Stimulated activated CD8-positive, alpha-beta memory T cell treated with anti-CD3 and anti-CD28 coated beads, Interleukin-7, amount 100 ng/mL, for 24 hours (primary cell): Measurements from ENCODE around the gene HIBCH.
"Not testable (repeated sequence)": the region's sequence is repeated elsewhere in the genome, so short reads cannot be mapped to it uniquely, and the experiment has no call there.

Experiments used
- DNase-seq: peaks from one replicate; pipeline ENCODE4 v3.0.0-alpha.2; 2020; ENCODE audit warnings: low read depth

HIBCH gene

DNA sequence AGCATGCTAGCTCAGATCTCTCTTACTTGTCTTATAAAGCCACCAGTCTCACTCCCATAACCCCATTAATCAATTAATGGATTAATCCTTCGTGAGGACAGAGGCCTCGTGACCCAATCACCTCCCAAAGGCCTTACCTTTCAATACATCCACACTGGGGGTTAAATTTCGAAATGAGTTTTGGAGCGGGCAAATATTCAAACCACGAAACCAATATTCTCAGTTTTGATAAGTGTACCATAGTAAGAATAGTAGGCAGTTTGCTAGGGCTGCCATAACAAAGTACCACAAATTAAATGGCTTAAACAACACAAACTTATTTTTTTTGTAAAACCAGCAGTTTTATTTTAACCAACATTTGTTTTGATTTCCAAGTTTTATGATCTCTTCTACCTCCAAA is 15.2 kb downstream of the HIBCH start:
- DNase-seq = no peak

DNA sequence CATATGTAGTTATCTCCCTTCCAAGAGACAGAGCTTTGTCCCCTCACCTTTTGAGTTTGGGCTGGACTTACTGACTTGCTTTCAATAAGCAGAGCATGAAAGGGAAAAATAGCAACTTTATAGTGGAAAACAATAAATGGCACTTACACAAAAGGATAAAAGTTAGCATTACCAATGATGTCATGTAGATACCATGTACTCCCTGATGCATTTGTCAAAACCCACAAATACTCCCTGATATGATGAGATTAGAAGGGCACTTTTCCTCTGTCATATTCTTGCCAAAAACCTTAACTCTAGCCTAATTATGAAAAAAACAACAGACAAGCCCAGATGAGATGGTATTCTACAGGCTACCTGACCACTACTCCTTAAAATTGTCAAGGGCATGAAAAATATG is 16.0 kb downstream of the HIBCH start:
- no peak for DNase-seq

DNA sequence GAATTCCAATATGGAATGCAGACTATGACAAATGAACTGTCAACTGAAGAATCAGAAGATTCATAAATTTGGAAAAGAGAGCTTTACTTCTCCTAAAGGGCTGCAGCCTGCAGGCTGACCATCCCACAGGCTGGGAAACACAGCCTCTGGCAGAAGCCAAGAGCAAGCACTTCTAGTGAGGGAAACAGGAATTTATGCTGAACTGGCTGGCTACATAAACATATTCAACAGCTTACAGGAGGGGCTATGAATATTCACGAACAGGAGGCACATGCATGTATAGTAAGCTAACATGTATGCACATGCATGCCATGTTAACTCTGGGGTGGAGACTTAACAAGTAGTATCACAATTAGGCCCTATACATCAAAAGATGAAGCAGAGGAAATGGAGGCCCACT is 17.6 kb downstream of the HIBCH start:
- DNase-seq = no peak

DNA sequence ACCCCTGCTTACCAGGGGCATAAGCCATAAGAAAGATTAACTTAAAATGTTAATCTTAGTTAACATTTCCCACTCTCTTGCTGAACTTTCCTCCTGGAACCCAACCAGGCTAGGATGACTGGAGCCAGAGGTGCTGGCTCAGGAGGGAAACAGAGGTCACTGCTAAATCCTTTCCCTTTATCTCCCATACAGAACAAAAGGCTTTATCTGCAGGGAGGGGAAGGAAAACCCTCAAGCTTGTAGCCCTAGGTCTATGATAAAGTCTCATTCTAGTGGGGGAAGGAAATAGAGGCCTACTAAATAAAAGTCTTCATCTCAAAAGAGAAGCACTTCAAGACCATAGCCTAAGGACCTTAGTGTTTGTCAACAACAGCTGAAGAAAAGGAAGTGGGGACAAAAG is 18.6 kb downstream of the HIBCH start:
- DNase-seq = no peak

DNA sequence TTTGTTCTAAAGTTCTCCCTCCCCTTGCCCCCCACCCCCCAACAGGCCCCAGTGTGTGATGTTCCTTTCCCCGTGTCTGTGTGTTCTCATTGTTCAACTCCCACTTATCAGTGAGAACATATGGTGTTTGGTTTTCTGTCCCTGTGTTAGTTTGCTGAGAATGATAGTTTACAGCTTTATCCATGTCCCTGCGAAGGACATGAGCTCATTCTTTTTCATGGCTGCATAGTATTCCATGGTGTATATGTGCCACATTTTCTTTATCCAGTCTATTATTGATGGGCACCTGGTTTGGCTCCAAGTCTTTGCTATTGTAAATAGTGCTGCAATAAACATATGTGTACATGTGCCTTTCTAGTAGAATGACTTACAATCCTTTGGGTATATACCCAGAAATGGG is 21.7 kb downstream of the HIBCH start:
- not testable (repeated sequence) for DNase-seq

DNA sequence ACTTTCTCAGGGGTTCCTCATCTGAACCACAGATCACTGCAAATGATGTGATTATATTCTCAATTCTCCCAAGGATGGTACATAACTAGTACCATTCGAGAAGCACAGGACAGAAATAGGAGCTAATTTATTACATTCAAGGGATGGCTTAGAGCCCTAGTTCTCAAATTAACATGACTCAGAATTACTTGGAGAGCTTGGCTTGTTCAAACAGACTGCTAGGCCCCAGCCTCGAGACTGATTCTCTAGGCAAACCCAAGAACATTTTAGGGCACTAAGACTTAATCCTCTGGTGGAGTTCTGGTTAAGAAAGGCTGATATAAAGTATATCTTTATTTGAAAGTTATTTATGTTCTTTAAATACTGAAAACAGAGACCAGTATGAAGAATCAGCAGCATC is 35.8 kb downstream of the HIBCH start:
- no peak for DNase-seq

DNA sequence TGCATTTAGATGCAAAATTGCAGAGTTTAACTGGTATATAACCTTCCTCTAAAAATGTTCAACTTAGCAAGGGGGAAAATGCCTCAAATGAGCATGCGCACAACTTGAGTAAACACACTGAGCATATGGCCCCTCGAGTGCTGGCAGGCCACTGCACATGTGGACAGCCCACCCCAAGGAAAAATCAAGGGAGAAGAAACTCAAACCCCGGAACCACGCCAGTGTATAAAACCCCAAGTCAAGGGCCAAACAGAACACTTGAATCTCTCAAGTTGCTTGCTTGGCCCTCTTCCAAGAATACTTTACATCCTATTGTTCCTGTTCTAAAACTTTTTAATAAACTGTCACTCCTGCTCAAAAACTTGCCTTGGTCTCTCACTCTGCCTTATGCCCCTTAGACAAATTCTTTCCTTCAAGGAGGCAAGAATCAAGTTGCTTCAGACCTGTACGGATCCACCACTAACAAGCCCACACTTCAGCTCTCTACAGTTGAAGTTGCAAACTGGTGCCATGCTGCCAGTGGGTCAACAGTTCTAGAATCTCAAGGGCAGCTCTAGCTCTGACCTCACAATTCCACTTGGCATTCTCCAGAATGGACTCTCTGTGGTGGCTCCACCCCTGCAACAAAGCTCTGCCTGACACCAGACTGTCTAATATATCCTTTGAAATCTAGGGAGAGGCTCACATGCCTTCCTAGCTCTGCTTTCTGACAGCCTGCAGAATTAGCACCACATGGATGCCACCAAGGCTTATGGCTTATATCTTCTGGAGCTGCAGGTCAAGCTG is 38.9 kb downstream of the HIBCH start:
- DNase-seq = no peak

DNA sequence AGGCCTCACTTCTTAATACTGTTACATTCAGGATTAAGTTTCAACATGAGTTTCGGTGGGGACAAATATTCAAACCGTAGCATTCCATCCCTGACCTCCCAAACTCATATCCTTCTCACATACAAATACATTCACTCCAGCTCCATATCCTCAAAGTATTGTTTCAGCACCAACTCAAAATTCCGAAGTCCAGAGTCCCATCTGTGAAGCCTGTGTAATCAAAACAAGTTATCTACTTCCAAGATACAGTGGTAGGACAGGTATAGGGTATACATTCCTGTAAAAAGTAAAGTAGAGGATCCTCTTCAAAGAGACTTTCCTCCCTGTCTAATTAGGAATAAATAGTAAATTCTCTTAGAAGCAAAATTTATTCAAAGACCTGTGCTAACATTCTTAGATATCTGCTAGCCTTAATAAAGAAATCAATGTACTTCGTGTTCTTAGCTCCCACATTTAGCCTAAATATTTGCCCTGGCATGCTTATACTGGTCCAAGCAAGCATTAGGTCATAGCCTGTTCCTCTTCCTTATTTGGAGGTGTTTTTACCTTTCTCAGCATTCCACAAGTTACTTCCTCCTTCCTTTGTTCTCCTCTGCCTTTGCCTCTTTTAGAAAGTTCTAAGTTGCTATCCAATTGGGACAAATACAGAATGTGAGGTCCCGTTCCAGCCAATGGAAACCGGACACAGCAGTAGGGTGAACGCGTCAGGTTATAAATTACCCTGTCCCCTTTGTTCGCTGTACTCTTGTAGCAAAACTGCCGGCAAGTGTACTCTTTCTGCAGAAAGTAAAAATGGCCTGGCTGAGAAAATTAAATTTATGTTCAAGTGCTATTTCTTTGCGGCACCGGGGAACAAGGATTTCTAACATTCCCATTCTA is 40.1 kb downstream of the HIBCH start:
- not testable (repeated sequence) for DNase-seq

DNA sequence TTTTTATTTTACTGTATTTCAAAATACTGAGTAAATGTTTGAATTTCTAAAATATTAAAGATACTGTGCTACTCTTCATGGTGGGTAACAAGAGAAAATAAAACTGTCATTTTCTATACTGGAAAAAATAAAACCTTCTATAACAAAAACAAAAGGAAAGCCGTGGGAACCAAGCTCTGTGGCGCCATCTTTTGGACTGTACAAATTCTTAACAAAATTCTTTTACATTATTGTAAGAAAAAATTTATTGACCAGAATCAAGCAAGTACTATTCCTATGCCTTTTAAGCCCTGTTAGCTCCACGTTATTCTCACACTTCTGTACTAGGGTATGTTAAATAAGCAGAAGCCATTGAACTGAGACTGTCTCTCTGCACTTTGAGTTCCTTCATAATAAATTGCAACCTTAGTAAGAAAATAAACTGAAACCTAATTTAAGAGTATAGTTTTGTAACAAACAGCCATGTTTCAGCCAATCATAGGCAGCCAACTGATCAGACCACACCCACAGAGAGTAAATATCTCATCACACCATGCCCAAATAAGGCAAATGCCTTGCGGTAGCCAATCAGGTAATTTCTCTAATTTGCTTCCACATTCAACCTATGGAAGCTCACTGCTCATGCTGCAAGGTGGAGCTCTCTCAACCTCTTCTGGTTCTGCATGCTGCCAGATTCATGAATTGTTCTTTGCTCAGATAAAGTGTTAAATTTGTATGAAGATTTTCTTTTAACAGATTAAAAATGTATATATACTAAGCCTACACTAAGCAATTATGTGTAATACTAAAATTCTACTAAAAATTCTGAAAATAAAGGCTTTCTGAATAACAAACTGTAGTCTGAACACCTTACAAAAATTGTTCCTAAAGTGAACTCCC is 42.2 kb downstream of the HIBCH start:
- no peak for DNase-seq

DNA sequence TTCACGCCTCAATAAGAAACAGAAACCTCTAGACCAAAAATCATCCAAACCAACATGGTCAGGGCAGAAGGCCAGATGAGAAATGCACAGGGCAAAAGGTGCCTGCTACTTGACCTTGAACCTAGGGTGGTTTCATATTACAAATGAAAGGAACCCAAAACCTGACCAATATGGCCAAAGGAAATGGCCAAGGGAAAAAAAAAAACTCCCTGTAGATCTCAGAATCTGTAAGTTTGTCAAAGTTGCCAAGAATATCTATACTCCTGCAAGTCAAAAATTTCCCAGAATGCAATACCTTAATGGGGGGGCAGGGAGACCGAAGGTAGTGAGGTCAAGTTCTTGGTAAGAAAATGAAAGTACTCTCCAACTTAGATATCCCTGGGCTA is 47.2 kb downstream of the HIBCH start:
- no peak for DNase-seq

DNA sequence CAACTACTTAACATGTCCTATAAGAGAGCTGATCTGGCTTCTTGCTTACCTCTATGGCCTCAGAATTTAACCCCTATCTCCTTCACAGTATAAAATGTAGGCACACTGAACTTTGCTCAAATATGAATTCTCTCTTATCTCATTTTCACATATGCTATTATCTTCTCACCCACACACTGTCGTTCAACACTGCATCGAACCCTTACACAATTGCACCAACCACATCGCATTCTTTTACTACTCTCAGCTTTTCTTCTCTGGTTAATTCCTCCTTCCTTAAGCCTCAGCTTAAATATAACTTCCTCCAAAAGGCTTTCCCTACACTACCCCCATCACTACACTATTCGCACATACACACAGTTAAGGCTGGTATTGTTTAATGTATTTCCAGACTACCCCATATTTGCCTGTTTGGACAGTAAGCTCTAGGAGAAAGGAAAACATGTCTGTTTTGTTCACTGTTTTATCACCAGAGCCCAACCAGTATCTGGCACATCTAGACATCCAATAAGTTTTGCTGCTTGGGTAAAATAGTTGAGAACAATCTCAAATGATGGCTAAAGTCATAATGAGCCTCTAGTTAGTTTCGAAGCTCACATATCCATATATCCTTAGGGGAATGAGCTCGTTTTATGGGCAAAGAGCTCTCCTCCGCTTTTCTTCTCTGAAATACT is 47.7 kb downstream of the HIBCH start:
- DNase-seq = no peak

DNA sequence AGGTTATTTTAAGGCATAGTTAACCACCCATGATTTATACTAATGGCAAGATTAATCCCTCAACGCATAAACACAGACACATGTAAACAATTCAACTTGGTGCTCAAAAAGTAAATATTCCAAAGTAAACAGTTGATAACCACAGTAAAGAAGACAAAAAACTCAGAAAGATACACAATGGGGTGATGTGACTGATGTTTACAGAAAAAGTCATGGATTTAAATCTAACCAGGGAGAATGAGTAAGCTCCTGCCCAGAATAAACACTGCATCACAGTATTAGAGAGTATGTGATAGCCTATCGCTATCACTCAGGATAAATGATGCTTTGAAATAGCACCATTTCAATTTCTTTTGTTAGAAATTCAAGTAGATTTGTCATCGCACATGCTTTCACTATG is 49.3 kb downstream of the HIBCH start:
- DNase-seq = no peak

DNA sequence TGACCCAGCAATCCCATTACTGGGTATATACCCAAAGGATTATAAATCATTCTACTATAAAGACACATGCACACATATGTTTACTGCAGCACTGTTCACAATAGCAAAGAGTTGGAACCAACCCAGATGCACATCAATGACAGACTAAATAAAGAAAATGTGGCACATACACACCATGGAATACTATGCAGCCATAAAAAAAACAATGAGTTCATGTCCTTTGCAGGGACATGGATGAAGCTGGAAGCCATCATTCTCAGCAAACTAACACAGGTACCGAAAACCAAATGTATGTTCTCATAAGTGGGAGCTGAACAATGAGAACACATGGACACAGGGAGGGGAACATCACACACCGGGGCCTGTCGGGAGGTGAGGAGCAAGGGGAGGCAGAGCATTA is 49.9 kb downstream of the HIBCH start:
- DNase-seq = not testable (repeated sequence)

DNA sequence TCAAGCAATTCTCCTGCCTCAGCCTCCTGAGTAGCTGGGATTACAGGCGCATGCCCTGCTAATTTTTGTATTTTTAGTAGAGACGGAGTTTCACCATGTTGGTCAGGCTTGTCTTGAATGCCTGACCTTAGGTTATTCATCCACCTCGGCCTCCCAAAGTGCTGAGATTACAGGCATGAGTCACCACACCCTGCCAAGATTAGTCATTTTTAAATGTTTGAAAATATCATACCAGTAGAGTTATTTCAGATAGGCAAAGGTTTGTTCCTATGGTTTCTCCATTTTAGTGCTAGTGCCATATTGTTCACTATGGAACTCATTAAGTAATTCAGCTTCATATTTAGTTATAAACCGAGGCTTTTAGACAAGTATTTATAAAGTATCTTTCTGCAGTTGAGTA is 52.3 kb downstream of the HIBCH start:
- no peak for DNase-seq

DNA sequence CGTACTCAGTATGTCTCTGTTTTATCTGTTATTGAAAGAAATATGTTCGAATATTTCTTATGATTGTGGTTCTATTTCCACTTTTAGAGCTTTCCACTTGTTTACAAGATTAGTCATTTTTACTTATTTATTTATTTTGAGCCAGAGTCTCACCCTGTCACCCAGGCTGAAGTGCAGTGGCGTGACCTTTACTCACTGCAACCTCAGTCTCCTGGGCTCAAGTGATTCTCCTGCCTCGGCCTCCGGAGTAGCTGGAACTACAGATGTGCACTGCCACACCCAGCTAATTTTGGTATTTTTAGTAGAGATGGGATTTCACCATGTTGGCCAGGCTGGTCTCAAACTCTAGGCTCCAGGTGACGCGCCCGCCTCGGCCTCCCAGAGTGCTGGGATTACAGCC is 53.3 kb downstream of the HIBCH start:
- no peak for DNase-seq

DNA sequence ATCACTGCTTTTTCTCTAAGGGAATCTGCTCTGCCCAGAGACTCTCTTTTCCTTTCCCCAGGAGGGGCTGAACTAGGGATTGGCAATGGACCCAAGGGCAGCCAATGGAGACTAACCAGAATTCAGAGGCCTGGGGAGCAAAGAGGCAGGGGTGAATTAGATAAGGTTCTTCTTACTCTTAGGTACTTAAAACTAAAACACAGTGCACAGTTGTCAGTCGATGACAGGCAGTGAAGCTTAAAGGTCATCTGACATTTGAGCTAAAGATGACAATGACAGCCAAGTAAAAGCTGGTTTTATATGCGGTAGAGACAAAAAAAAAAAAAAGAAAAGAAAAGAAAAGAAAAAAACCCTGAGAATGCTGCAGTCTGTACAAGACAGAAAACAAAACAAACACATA is 57.8 kb downstream of the HIBCH start:
- DNase-seq = no peak

DNA sequence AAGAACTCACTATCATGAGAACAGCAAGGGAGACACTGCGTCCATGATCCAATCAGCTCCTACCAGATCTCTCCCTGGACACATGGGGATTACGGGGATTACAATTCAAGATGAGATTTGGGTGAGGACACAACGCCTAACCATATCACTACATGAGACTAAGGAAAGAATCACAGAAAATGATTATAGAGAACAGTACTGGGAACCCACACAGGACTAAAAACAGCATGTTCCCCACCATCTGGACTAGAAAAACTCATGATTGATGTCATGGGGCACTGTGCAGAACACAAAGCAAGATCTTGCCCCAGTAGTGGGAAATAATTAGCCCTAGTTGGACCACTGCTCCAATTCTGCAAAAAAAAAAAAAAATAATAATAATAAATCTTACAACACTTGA is 63.5 kb downstream of the HIBCH start:
- no peak for DNase-seq

DNA sequence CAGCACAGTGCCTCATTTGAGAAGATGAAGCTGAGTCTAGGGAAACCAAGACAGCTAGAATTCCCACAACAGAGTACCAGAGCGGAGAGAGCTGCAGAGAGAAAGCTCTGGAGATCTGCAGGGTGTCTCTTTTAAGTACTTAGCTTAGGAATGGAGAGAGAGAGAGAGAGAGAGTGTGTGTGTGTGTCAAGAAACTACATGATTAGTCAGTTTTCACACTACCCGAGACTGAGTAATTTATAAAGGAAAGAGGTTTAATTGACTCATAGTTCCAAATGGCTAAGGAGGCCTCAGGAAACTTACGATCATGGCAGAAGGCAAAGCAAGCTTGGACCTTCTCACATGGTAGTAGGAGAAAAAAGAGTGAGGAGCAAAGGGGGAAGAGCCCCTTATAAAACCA is 64.0 kb downstream of the HIBCH start:
- no peak for DNase-seq

DNA sequence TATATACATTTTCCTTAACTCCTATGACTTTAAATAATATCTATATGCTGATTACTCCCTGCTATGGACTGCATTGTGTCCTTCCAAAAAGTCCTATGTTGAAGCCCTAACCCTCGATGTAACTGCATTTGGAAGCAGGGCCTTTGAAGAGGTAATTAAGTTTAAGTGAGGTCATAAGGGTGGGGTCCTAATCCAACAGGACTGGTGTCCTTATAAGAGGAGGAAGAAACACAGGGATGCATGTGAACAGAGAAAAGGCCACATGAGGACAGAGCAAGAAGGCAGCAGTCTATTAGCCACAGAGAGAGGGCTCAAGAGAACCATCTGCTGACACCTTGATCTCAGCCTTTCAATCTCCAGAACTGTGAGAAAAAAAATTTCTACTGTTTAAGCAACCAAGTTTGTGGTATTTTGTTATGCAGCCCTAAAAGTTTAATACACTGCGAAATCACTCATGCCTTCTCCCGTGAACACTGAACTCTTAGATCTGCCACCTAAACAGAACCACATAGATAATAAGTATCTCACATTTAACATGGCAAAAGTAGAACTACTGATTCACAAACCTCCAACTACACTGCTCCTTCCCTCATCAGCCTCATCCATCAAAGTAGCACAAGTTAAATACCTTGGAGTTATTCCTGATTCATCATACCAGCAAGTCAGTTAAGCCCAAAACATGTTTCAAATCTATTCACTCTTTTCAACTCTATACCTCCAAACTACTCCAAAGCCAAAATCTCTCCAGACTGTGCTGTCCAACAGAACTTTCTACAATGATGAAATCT is 65.4 kb downstream of the HIBCH start:
- DNase-seq = no peak

DNA sequence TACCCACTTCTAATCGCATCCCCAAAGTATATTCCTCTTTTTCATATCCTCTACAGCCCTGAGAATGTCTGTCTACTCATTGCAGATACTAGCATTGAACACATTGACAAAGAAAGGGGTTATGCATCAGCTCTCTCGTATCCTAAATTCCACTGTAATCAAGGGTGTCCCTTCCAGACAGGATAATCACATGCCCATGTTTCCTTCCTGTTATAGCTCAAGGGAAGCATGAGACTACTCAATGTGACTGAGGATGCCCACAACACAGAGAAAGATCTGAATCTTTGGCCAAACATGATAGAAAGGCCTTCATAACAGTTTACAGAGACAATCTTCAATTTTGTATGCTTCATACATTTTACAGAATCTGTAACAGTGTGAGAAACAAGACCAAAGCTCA is 69.2 kb downstream of the HIBCH start:
- no peak for DNase-seq

DNA sequence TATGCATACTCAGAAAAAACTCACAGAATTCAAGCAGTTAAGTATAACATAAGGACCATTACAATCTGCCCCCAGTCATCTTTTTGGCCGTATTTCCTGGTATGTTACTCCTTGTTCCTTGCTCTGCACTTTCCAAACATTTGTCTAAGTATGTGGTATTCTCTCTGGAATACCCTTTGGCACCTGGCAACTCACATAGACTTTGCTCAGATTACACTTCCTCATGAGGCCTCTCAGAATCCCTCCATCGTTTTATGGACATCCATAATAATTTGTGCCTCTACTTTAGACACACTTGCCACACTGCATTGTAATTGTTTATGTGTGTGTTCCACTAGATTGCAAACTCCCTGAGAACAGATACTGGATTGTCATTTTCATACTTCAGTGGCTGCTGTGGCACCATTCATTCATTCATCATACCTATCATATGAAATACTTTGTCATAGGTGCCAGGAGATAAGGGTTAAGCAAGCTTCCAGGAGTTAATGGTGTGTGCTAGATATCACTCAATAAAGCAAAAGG is 84.0 kb downstream of the HIBCH start:
- no peak for DNase-seq
